SK-N-SH (cell line): ENCODE data around the gene NXNL2. TPM values are rescaled to one million over a fixed set of nuclear protein-coding genes. Genes with fewer than 3 reads are reported as not detected.

Source experiments
- CTCF ChIA-PET: fragments of 300-600, 350-600 bp; formaldehyde crosslinking; extraction: SDS; loops from one replicate; lab custom pipeline; 2021; lab: Yijun Ruan, JAX
- POLR2A ChIA-PET: fragments of 350-600 bp; sonication (Branson Sonifier 250); formaldehyde crosslinking; extraction: SDS; loops from one replicate; lab custom pipeline; 2020; ENCODE audit warnings: antibody characterized with exemption, inconsistent platforms; lab: Yijun Ruan, JAX
- DNase-seq: peaks from one replicate; pipeline ENCODE4 v3.0.0; 2012
- H2AFZ ChIP-seq: fragments of 200-600 bp; sonication (generic); 2 replicates; pipeline ENCODE4 v1.8.1; 2016; ENCODE audit warnings: antibody characterized with exemption, mild to moderate bottlenecking, low read depth
- H3F3A ChIP-seq: fragments of 200-600 bp; sonication (generic); replicated peaks from 2 replicates; pipeline ENCODE3; 2016; ENCODE audit warnings: antibody characterized with exemption, mild to moderate bottlenecking; ENCODE audit not compliant: insufficient read depth
- H3K27ac ChIP-seq, 2 experiments: fragments of 200-500 bp in 1 of 2; fragments of 200-600 bp in 1 of 2; sonication (Bioruptor generic) in 1 of 2; sonication (generic), shearing (Covaris generic) in 1 of 2; 2 replicates each; pipeline versions ENCODE4 v1.5.1 to v1.6.1; 2014 to 2016; ENCODE audit warnings: low read depth in 2 of 2, inconsistent platforms in 1 of 2, low read length in 1 of 2, mild to moderate bottlenecking in 1 of 2, mixed read lengths in 1 of 2
- H3K27me3 ChIP-seq: fragments of 200-600 bp; sonication (generic), shearing (Covaris generic); 2 replicates; pipeline ENCODE4 v1.6.1; 2016; ENCODE audit warnings: mixed run types; ENCODE audit not compliant: insufficient read depth
- H3K36me3 ChIP-seq, 2 experiments: fragments of 200-500 bp in 1 of 2; fragments of 200-600 bp in 1 of 2; sonication (Bioruptor generic) in 1 of 2; sonication (generic) in 1 of 2; replicated peaks in 1 of 2; 2 replicates each; pipeline versions ENCODE3 to v1.5.1; 2014 to 2016; ENCODE audit warnings: low read length in 1 of 2, mild to moderate bottlenecking in 1 of 2; ENCODE audit not compliant: insufficient read depth in 2 of 2, control insufficient read depth in 1 of 2
- H3K4me1 ChIP-seq, 2 experiments: fragments of 200-500 bp in 1 of 2; fragments of 200-600 bp in 1 of 2; sonication (Bioruptor generic) in 1 of 2; sonication (generic), shearing (Covaris generic) in 1 of 2; 2 replicates each; pipeline versions ENCODE4 v1.5.1 to v1.6.1; 2014 to 2016; ENCODE audit warnings: low read depth in 1 of 2, low read length in 1 of 2, mixed run types in 1 of 2; ENCODE audit not compliant: insufficient read depth in 2 of 2, control insufficient read depth in 1 of 2
- H3K4me2 ChIP-seq: fragments of 200-600 bp; sonication (generic), shearing (Covaris generic); 2 replicates; pipeline ENCODE4 v1.6.1; 2017; ENCODE audit warnings: mixed run types
- H3K4me3 ChIP-seq, 2 experiments: fragments of 200-500 bp in 1 of 2; fragments of 200-600 bp in 1 of 2; sonication (Bioruptor generic) in 1 of 2; sonication (generic), shearing (Covaris generic) in 1 of 2; 2 replicates each; pipeline versions ENCODE4 v1.5.1 to v1.8.1; 2014 to 2016; ENCODE audit warnings: low read depth in 2 of 2, inconsistent platforms in 1 of 2, low read length in 1 of 2, mild to moderate bottlenecking in 1 of 2, mixed read lengths in 1 of 2, moderate library complexity in 1 of 2
- H3K79me2 ChIP-seq: fragments of 200-600 bp; sonication (generic); 2 replicates; pipeline ENCODE4 v1.8.1; 2017; ENCODE audit warnings: mild to moderate bottlenecking; ENCODE audit not compliant: insufficient read depth
- H3K9ac ChIP-seq: fragments of 200-600 bp; sonication (generic); 2 replicates; pipeline ENCODE4 v1.6.1; 2017; ENCODE audit warnings: mixed run types
- H3K9me2 ChIP-seq: fragments of 200-600 bp; sonication (generic); 2 replicates; pipeline ENCODE4 v1.6.1; 2017; ENCODE audit warnings: mixed run types
- H3K9me3 ChIP-seq: fragments of 200-600 bp; sonication (generic); 2 replicates; pipeline ENCODE4 v1.6.1; 2017; ENCODE audit warnings: mixed run types, mild to moderate bottlenecking, moderate library complexity
- H4K20me1 ChIP-seq: fragments of 200-600 bp; sonication (generic); 2 replicates; pipeline ENCODE4 v1.6.1; 2017; ENCODE audit warnings: mild to moderate bottlenecking, mixed run types; ENCODE audit not compliant: insufficient read depth
- CHD2 ChIP-seq: fragments of 150-350 bp; IDR thresholded peaks from 2 replicates; pipeline ENCODE4 v1.6.1; 2018; ENCODE audit warnings: low read length; ENCODE audit not compliant: partially characterized antibody
- CTCF ChIP-seq: fragments of 200-600 bp; sonication (generic); IDR thresholded peaks from 2 replicates; pipeline ENCODE4 v1.6.1; 2017; ENCODE audit warnings: antibody characterized with exemption, mild to moderate bottlenecking, moderate library complexity
- ELF1 ChIP-seq: IDR thresholded peaks from 2 replicates; pipeline ENCODE4 v1.4.0; 2012
- EP300 ChIP-seq, 2 experiments: IDR thresholded peaks; 2 replicates each; pipeline versions ENCODE4 v1.4.0 to v1.6.1; 2012; ENCODE audit warnings: borderline replicate concordance in 1 of 2, low read depth in 1 of 2, low read length in 1 of 2
- EZH2phosphoT487 ChIP-seq: fragments of 200-600 bp; sonication (generic); IDR thresholded peaks from 2 replicates; pipeline ENCODE4 v1.6.1; 2017; ENCODE audit warnings: low read depth, mixed run types, mild to moderate bottlenecking, antibody characterized with exemption, moderate library complexity, borderline replicate concordance
- FOSL2 ChIP-seq: IDR thresholded peaks from 2 replicates; pipeline ENCODE4 v1.4.0; 2012; ENCODE audit warnings: low read depth, mild to moderate bottlenecking, moderate library complexity, borderline replicate concordance
- GATA2 ChIP-seq: sonication (generic); formaldehyde crosslinking; IDR thresholded peaks from 2 replicates; pipeline ENCODE4 v1.5.0; 2020; ENCODE audit warnings: mild to moderate bottlenecking, missing genetic modification reagents
- JUND ChIP-seq: IDR thresholded peaks from 2 replicates; pipeline ENCODE4 v1.4.0; 2012
- MAX ChIP-seq: IDR thresholded peaks from 2 replicates; pipeline ENCODE4 v1.4.0; 2012; ENCODE audit warnings: low read depth
- MEF2A ChIP-seq: IDR thresholded peaks from 2 replicates; pipeline ENCODE4 v1.4.0; 2012; ENCODE audit warnings: low read depth, borderline replicate concordance
- NRF1 ChIP-seq: IDR thresholded peaks from 2 replicates; pipeline ENCODE4 v1.6.1; 2012; ENCODE audit warnings: low read depth, mild to moderate bottlenecking, low read length
- PBX3 ChIP-seq: IDR thresholded peaks from 2 replicates; pipeline ENCODE4; 2012
- RFX5 ChIP-seq: IDR thresholded peaks from 2 replicates; pipeline ENCODE4 v1.6.1; 2012; ENCODE audit warnings: mild to moderate bottlenecking, improper control_type of control experiment, low read length
- TEAD4 ChIP-seq: IDR thresholded peaks from 2 replicates; pipeline ENCODE4 v1.4.0; 2012; ENCODE audit warnings: mild to moderate bottlenecking, borderline replicate concordance; ENCODE audit not compliant: insufficient read depth
- ZBTB33 ChIP-seq: IDR thresholded peaks from 2 replicates; pipeline ENCODE4 v1.4.0; 2012; ENCODE audit warnings: low read depth, borderline replicate concordance
- WGBS: methylation state at CpG from one replicate; pipeline ENCODE4 v1.1.6; 2017; ENCODE audit warnings: low lambda C conversion rate; 5-methylcytosine and 5-hydroxymethylcytosine counted together
- polyA plus RNA-seq, 3 experiments: library from polyadenylated mRNA; depleted of rRNA; stranded (reverse); fragments of >200 nt; gene quantifications; 2 replicates each; pipeline ENCODE4 v1.2.3, GENCODE V29; 2012

NXNL2 gene
- polyA plus RNA-seq, 1 of the 3 experiments (the other 2 are of a cell fraction), result 3.1 TPM

- ChIA-PET POLR2A (no interaction called here), CTCF (interaction anchor here (1.6 kb wide), 1 partner anchor 433 kb away, joined by 3 read pairs; no protein-coding TSS in a partner anchor)
- Histone ChIP-seq H3K9ac (no peak overlapping the region), H3K9me3 (no peaks in the 10 kb centered on the region), H2AFZ (no peak overlapping the region), H3K9me2 (no peaks in the 10 kb centered on the region), H3K4me1 (peaks cover 7 to 20% of the 10 kb centered on the region in 2 experiments; a peak in 1 of 4 replicates), H3K36me3 (no peaks in the 10 kb centered on the region), H3K4me3 (no peak overlapping the region), H3K27me3 (no peaks in the 10 kb centered on the region), H3K4me2 (no peak overlapping the region), H3K79me2 (peaks cover 23% of the 10 kb centered on the region; the same call in 1 of the 2 replicates), H3K27ac (no peak overlapping the region), H4K20me1 (peaks cover 4% of the 10 kb centered on the region; the same call in 1 of the 2 replicates), H3F3A (peaks cover 7% of the 10 kb centered on the region)
- TF ChIP-seq FOSL2 (no peak), EP300 (IDR thresholded peaks at IDR 0.05; ENCODE audit: borderline replicate concordance in 1 of 2, low read depth in 1 of 2, low read length in 1 of 2) (no peak), CHD2 (no peak), JUND (no peak), MEF2A (no peak), RFX5 (no peak), GATA2 (CRISPR knock-in tag) (no peak), ELF1 (no peak), CTCF (no peak), MAX (no peak)
- no peak for DNase-seq
- 98% methylated on average over 4 of the region's 6 CpGs for WGBS
These were observed 4.3 kb downstream of the NXNL2 start for GRCh38 chr9:88539246-88539645.

GRCh38 chr9:88540251-88540763 is 5.3 kb downstream of the NXNL2 start:
- ChIA-PET CTCF (no interaction called here), POLR2A (no interaction called here)
- H4K20me1 ChIP-seq, result peaks cover 4% of the 10 kb centered on the region; the same call in 1 of the 2 replicates
- H3K27me3 ChIP-seq, result no peaks in the 10 kb centered on the region
- H3K4me1 ChIP-seq, result peaks cover 7 to 17% of the 10 kb centered on the region in 2 experiments; a peak in 1 of 4 replicates
- no peaks in the 10 kb centered on the region for H3K9me2 ChIP-seq
- H3K27ac ChIP-seq, result no peak overlapping the region
- H3K36me3 ChIP-seq, result no peaks in the 10 kb centered on the region
- H3F3A ChIP-seq, result peaks cover 7% of the 10 kb centered on the region
- H3K9ac ChIP-seq, result no peak overlapping the region
- TF ChIP-seq PBX3 (no peak), CHD2 (no peak), JUND (no peak), FOSL2 (no peak), ELF1 (no peak), EZH2phosphoT487 (no peak), NRF1 (no peak), RFX5 (no peak), TEAD4 (no peak), ZBTB33 (no peak)
- peaks cover 21% of the 10 kb centered on the region; the same call in 1 of the 2 replicates for H3K79me2 ChIP-seq
- H2AFZ ChIP-seq, result no peak overlapping the region
- 89% methylated on average over 10 of the region's 10 CpGs for whole genome bisulfite sequencing
- no peaks in the 10 kb centered on the region for H3K9me3 ChIP-seq
- no peak for DNase-seq
- H3K4me3 ChIP-seq, result no peak overlapping the region
- no peak overlapping the region for H3K4me2 ChIP-seq
